HUES6 (cell line): Measurements from ENCODE around the gene TIMM44.

ENCODE experiments used
- H3K27ac ChIP-seq: 2 replicates; pipeline ENCODE4 v1.7.0; 2013; ENCODE audit warnings: low read depth, mild to moderate bottlenecking, low read length, inconsistent platforms
- H3K27me3 ChIP-seq: 2 replicates; pipeline ENCODE4 v1.6.1; 2013; ENCODE audit warnings: low read length; ENCODE audit not compliant: control insufficient read depth, insufficient read depth
- H3K36me3 ChIP-seq: 2 replicates; pipeline ENCODE4 v1.6.1; 2013; ENCODE audit warnings: low read length; ENCODE audit not compliant: control insufficient read depth, insufficient read depth
- H3K4me1 ChIP-seq: 2 replicates; pipeline ENCODE4 v1.6.1; 2013; ENCODE audit warnings: low read length; ENCODE audit not compliant: control insufficient read depth, insufficient read depth
- H3K4me3 ChIP-seq: 2 replicates; pipeline ENCODE4 v1.5.1; 2013; ENCODE audit warnings: low read depth, low read length
- H3K9ac ChIP-seq: one replicate; pipeline ENCODE4 v1.6.1; 2013; ENCODE audit warnings: mild to moderate bottlenecking, low read length
- H3K9me3 ChIP-seq: 2 replicates; pipeline ENCODE4 v1.6.1; 2013; ENCODE audit warnings: low read depth, low read length; ENCODE audit not compliant: control insufficient read depth, insufficient read depth

TIMM44 gene

GRCh38 chr19:7911508-7912143, 31.8 kb downstream of the TIMM44 start:
- Histone ChIP-seq H3K36me3 (peaks cover 32% of the 10 kb centered on the region), H3K27me3 (peaks cover 23% of the 10 kb centered on the region), H3K4me1 (no peaks in the 10 kb centered on the region), H3K9ac (no peak overlapping the region), H3K9me3 (no peaks in the 10 kb centered on the region), H3K27ac (no peak overlapping the region), H3K4me3 (no peak overlapping the region)

- no peaks in the 10 kb centered on the region for H3K4me1 ChIP-seq
- peaks cover 12% of the 10 kb centered on the region for H3K27me3 ChIP-seq
- H3K36me3 ChIP-seq = peaks cover 32% of the 10 kb centered on the region
- no peak overlapping the region for H3K4me3 ChIP-seq
- no peaks in the 10 kb centered on the region for H3K9me3 ChIP-seq
- H3K27ac ChIP-seq = no peak overlapping the region
- H3K9ac ChIP-seq = no peak overlapping the region
These were observed 32.9 kb downstream of the TIMM44 start for GRCh38 chr19:7910321-7911161.

- no peak overlapping the region for H3K4me3 ChIP-seq
- no peaks in the 10 kb centered on the region for H3K9me3 ChIP-seq
- H3K9ac ChIP-seq = no peak overlapping the region
- H3K36me3 ChIP-seq = peaks cover 32% of the 10 kb centered on the region
- H3K4me1 ChIP-seq = peaks cover 7% of the 10 kb centered on the region; the same call in 1 of the 2 replicates
- no peak overlapping the region for H3K27ac ChIP-seq
- peaks cover 2% of the 10 kb centered on the region for H3K27me3 ChIP-seq
These were observed 33.9 kb downstream of the TIMM44 start for GRCh38 chr19:7909471-7910067.

- Histone ChIP-seq H3K27me3 (no peaks in the 10 kb centered on the region), H3K27ac (no peak overlapping the region), H3K4me1 (peaks cover 8% of the 10 kb centered on the region; the same call in 1 of the 2 replicates), H3K4me3 (no peak overlapping the region), H3K9ac (no peak overlapping the region), H3K9me3 (no peaks in the 10 kb centered on the region), H3K36me3 (peaks cover 32% of the 10 kb centered on the region)
These were observed 34.6 kb downstream of the TIMM44 start for GRCh38 chr19:7908742-7909461.

- Histone ChIP-seq H3K9me3 (no peaks in the 10 kb centered on the region), H3K27me3 (no peaks in the 10 kb centered on the region), H3K9ac (no peak overlapping the region), H3K4me1 (peaks cover 8% of the 10 kb centered on the region; the same call in 1 of the 2 replicates), H3K4me3 (no peak overlapping the region), H3K36me3 (peaks cover 32% of the 10 kb centered on the region), H3K27ac (no peak overlapping the region)
These were observed 35.3 kb downstream of the TIMM44 start for GRCh38 chr19:7908078-7908699.

GRCh38 chr19:7907544-7907943, 35.9 kb downstream of the TIMM44 start:
- Histone ChIP-seq H3K9ac (no peak overlapping the region), H3K36me3 (peaks cover 29% of the 10 kb centered on the region), H3K4me3 (no peak overlapping the region)

GRCh38 chr19:7907122-7907521, 36.3 kb downstream of the TIMM44 start:
- Histone ChIP-seq H3K9me3 (no peaks in the 10 kb centered on the region), H3K4me1 (peaks cover 16% of the 10 kb centered on the region), H3K27me3 (no peaks in the 10 kb centered on the region), H3K4me3 (no peak overlapping the region), H3K27ac (no peak overlapping the region), H3K9ac (no peak overlapping the region), H3K36me3 (peaks cover 26% of the 10 kb centered on the region)

More at GRCh38 chr19:7907544-7907943, 35.9 kb downstream of the TIMM44 start:
- Histone ChIP-seq H3K4me1 (peaks cover 14% of the 10 kb centered on the region), H3K9me3 (no peaks in the 10 kb centered on the region), H3K27me3 (no peaks in the 10 kb centered on the region), H3K27ac (no peak overlapping the region)

GRCh38 chr19:7905859-7906258, 37.6 kb downstream of the TIMM44 start:
- H3K27me3 ChIP-seq = no peaks in the 10 kb centered on the region
- peaks cover 16% of the 10 kb centered on the region for H3K4me1 ChIP-seq
- 0 out of 2 replicates have a peak overlapping the region, but pooled peaks have one; percentile 10 for H3K4me3 ChIP-seq
- H3K36me3 ChIP-seq = peaks cover 16% of the 10 kb centered on the region
- no peak overlapping the region for H3K9ac ChIP-seq
- H3K9me3 ChIP-seq = no peaks in the 10 kb centered on the region
- no peak overlapping the region for H3K27ac ChIP-seq

- Histone ChIP-seq H3K27me3 (no peaks in the 10 kb centered on the region), H3K27ac (no peak overlapping the region), H3K9ac (no peak overlapping the region), H3K36me3 (peaks cover 12% of the 10 kb centered on the region), H3K4me1 (peaks cover 16% of the 10 kb centered on the region), H3K4me3 (no peak overlapping the region), H3K9me3 (no peaks in the 10 kb centered on the region)
These were observed 38.2 kb downstream of the TIMM44 start for GRCh38 chr19:7905268-7905667.
